HCT116 (cell line): ENCODE data around the gene PPM1M. TPM values are rescaled to one million over a fixed set of nuclear protein-coding genes. Genes with fewer than 3 reads are reported as not detected.

Source experiments
- ATAC-seq: fragments of 200-7000 bp; cut with Tn5 transposase; 2 replicates; pipeline ENCODE4 v1.9.1; 2020; ENCODE audit warnings: mild to moderate bottlenecking, moderate library complexity
- BruUV-seq: library from RNA; stranded (reverse); fragments of 400-500 nt; replicated peaks from 2 replicates; lab custom pipeline; 2021; lab: Mats Ljungman, UMichigan
- CTCF ChIA-PET: fragments of 300-600 bp; sonication (Branson Sonifier 250); formaldehyde crosslinking; loops from one replicate; lab custom pipeline; 2021; ENCODE audit warnings: antibody characterized with exemption; lab: Charles Lee
- POLR2A ChIA-PET: fragments of 300-600, 350-600 bp; sonication (Branson Sonifier 250); formaldehyde crosslinking; loops from one replicate; lab custom pipeline; 2021; ENCODE audit warnings: antibody characterized with exemption; lab: Charles Lee
- RAD21 ChIA-PET, 2 experiments: fragments of 300-600 bp; sonication (Branson Sonifier 250); formaldehyde crosslinking; loops; one replicate each; lab custom pipeline; 2023; ENCODE audit warnings: low total read pairs in 2 of 2; ENCODE audit not compliant: uncharacterized antibody in 2 of 2, unreplicated experiment in 2 of 2, low non-redundant PET in 1 of 2; lab: Charles Lee
- DNase-seq: peaks from one replicate; pipeline ENCODE4 v3.0.0-alpha.2; 2010; ENCODE audit warnings: low read depth, low spot score
- H2AFZ ChIP-seq: fragments of 200-600 bp; shearing (Covaris generic), sonication (generic); 2 replicates; pipeline ENCODE4 v1.6.1; 2017; ENCODE audit warnings: low read depth, mixed run types, mixed read lengths, antibody characterized with exemption, low read length; ENCODE audit not compliant: poor library complexity, severe bottlenecking
- H3K27ac ChIP-seq: 2 replicates; pipeline ENCODE4 v1.5.1; 2012; ENCODE audit warnings: low read depth, low read length
- H3K27me3 ChIP-seq: fragments of 200-600 bp; sonication (generic); 2 replicates; pipeline ENCODE4 v1.6.1; 2016; ENCODE audit warnings: mixed run types, low read length, mixed read lengths; ENCODE audit not compliant: insufficient read depth
- H3K36me3 ChIP-seq, 2 experiments: fragments of 200-500 bp in 1 of 2; fragments of 200-600 bp in 1 of 2; sonication (Bioruptor generic) in 1 of 2; sonication (generic) in 1 of 2; 2 replicates each; pipeline versions ENCODE4 v1.5.1 to v1.6.1; 2014 to 2016; ENCODE audit warnings: low read length in 2 of 2, inconsistent platforms in 1 of 2, mixed read lengths in 1 of 2, mixed run types in 1 of 2; ENCODE audit not compliant: insufficient read depth in 2 of 2, control insufficient read depth in 1 of 2
- H3K4me1 ChIP-seq, 2 experiments: fragments of 200-600 bp in 1 of 2; sonication (generic) in 1 of 2; 2 replicates each; pipeline versions ENCODE4 v1.5.1 to v1.6.1; 2012 to 2017; ENCODE audit warnings: low read length in 2 of 2, inconsistent platforms in 1 of 2, mild to moderate bottlenecking in 1 of 2, mixed read lengths in 1 of 2, mixed run types in 1 of 2, moderate library complexity in 1 of 2; ENCODE audit not compliant: insufficient read depth in 2 of 2, control insufficient read depth in 1 of 2
- H3K4me2 ChIP-seq: fragments of 200-600 bp; sonication (generic); 2 replicates; pipeline ENCODE4 v1.6.1; 2017; ENCODE audit warnings: mixed run types, low read length, mixed read lengths
- H3K4me3 ChIP-seq, 2 experiments: fragments of 200-600 bp in 1 of 2; sonication (generic) in 1 of 2; replicated peaks in 1 of 2; 2 replicates each; pipeline ENCODE4 v1.5.1; 2011 to 2016; ENCODE audit warnings: low read length in 2 of 2, control low read depth in 1 of 2, low read depth in 1 of 2, mild to moderate bottlenecking in 1 of 2, mixed read lengths in 1 of 2, mixed run types in 1 of 2
- H3K79me2 ChIP-seq: fragments of 200-600 bp; sonication (generic); 2 replicates; pipeline ENCODE4 v1.6.1; 2017; ENCODE audit warnings: mild to moderate bottlenecking, mixed run types, low read length, moderate library complexity, mixed read lengths; ENCODE audit not compliant: insufficient read depth
- H3K9ac ChIP-seq: fragments of 200-600 bp; sonication (generic); 2 replicates; pipeline ENCODE4 v1.6.1; 2016; ENCODE audit warnings: low read length, mixed read lengths
- H3K9me2 ChIP-seq: fragments of 200-600 bp; sonication (generic), shearing (Covaris generic); 2 replicates; pipeline ENCODE4 v1.6.1; 2017; ENCODE audit warnings: mixed run types, mild to moderate bottlenecking, moderate library complexity; ENCODE audit not compliant: insufficient read depth
- H3K9me3 ChIP-seq, 2 experiments: fragments of 200-500 bp in 1 of 2; fragments of 200-600 bp in 1 of 2; sonication (Bioruptor generic) in 1 of 2; sonication (generic) in 1 of 2; 2 replicates each; pipeline ENCODE4 v1.6.1; 2014 to 2017; ENCODE audit warnings: low read length in 2 of 2, mixed read lengths in 2 of 2, inconsistent platforms in 1 of 2, low read depth in 1 of 2, mild to moderate bottlenecking in 1 of 2, mixed run types in 1 of 2, moderate library complexity in 1 of 2; ENCODE audit not compliant: control insufficient read depth in 1 of 2, insufficient read depth in 1 of 2
- H4K20me1 ChIP-seq: fragments of 200-600 bp; sonication (generic), shearing (Covaris generic); 2 replicates; pipeline ENCODE4 v1.6.1; 2017; ENCODE audit warnings: mixed run types, mild to moderate bottlenecking, moderate library complexity; ENCODE audit not compliant: insufficient read depth
- EZH2phosphoT487 ChIP-seq: fragments of 200-600 bp; IDR thresholded peaks from 2 replicates; pipeline ENCODE4 v1.6.1; 2018; ENCODE audit warnings: antibody characterized with exemption, borderline replicate concordance
- REST ChIP-seq: IDR thresholded peaks from 2 replicates; pipeline ENCODE4 v1.6.1; 2012; ENCODE audit warnings: low read depth
- YY1 ChIP-seq: IDR thresholded peaks from 2 replicates; pipeline ENCODE4 v1.6.1; 2011; ENCODE audit warnings: low read length, low read depth, moderate library complexity, mild to moderate bottlenecking; ENCODE audit not compliant: insufficient replicate concordance; ENCODE audit errors: extremely low read depth
- intact Hi-C: fragments of 100-400 bp; cut with micrococcal nuclease; formaldehyde crosslinking; loops from 2 replicates; pipeline ENCODE4 v1.10.0; 2022
- total RNA-seq: library from RNA; stranded (reverse); gene quantifications from one replicate; pipeline ENCODE4 v1.2.1, GENCODE V29; 2021; ENCODE audit not compliant: unreplicated experiment
- TF ChIP-seq, protein P1 (sequence below), 3 experiments: fragments of 200-600 bp in 1 of 3; sonication (generic) in 1 of 3; IDR thresholded peaks in 2 of 3; conservative IDR thresholded peaks in 1 of 3; 2 replicates each; pipeline ENCODE4 v1.5.1; 2012 to 2017; ENCODE audit warnings: low read depth in 2 of 3, low read length in 2 of 3, antibody characterized with exemption in 1 of 3, borderline replicate concordance in 1 of 3, control low read depth in 1 of 3, mild to moderate bottlenecking in 1 of 3, mixed read lengths in 1 of 3, mixed run types in 1 of 3, moderate library complexity in 1 of 3; ENCODE audit not compliant: insufficient read depth in 1 of 3

The PPM1M gene
- total RNA-seq, 1 experiment from 2014 or later, result 16.6 TPM

DNA sequence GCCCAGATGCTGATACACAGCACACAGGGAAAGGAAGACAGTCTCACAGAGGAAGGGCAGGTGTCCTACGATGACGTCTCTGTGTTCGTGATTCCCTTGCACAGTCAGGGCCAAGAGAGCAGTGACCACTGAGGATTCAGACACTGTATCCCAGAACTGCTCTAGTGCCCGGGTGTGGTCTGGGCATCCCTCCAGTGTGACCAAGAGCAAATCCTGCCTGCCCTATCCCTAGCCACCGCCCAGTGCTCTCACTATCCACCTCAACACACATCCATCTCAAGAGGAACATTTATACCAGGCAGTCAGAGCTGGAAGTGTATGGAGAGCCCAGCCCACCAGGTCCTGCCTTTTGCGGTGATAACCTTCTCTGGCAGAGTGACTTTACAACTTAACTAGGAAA, 4.1 kb downstream of the PPM1M start:
- Histone ChIP-seq H3K27me3 (no peaks in the 10 kb centered on the region), H3K4me3 (no peak overlapping the region), H3K9ac (no peak overlapping the region), H3K4me2 (no peak overlapping the region), H2AFZ (no peak overlapping the region), H4K20me1 (no peaks in the 10 kb centered on the region), H3K36me3 (peaks cover 13 to 32% of the 10 kb centered on the region in 2 experiments; a peak in 3 of 4 replicates), H3K4me1 (peaks cover 8 to 20% of the 10 kb centered on the region in 2 experiments; a peak in 3 of 4 replicates), H3K27ac (no peak overlapping the region), H3K9me3 (no peaks in the 10 kb centered on the region), H3K79me2 (0 out of 2 replicates have a peak, but pooled peaks cover 2% of the 10 kb centered on the region), H3K9me2 (no peaks in the 10 kb centered on the region)
- DNase-seq, result no peak
- CTCF ChIA-PET, result no interaction called here
- no TSS peak for BruUV-seq
- no peak for ATAC-seq
- TF ChIP-seq REST, result no peak
- no peak for TF ChIP-seq EZH2phosphoT487
- TF ChIP-seq YY1, result no peak
- TF ChIP-seq, protein P1, sequence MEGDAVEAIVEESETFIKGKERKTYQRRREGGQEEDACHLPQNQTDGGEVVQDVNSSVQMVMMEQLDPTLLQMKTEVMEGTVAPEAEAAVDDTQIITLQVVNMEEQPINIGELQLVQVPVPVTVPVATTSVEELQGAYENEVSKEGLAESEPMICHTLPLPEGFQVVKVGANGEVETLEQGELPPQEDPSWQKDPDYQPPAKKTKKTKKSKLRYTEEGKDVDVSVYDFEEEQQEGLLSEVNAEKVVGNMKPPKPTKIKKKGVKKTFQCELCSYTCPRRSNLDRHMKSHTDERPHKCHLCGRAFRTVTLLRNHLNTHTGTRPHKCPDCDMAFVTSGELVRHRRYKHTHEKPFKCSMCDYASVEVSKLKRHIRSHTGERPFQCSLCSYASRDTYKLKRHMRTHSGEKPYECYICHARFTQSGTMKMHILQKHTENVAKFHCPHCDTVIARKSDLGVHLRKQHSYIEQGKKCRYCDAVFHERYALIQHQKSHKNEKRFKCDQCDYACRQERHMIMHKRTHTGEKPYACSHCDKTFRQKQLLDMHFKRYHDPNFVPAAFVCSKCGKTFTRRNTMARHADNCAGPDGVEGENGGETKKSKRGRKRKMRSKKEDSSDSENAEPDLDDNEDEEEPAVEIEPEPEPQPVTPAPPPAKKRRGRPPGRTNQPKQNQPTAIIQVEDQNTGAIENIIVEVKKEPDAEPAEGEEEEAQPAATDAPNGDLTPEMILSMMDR (IDR thresholded peaks at IDR 0.05 in 2 of 3, conservative IDR thresholded peaks at IDR 0.05 in 1 of 3; ENCODE audit: borderline replicate concordance in 1 of 3, insufficient read depth in 1 of 3, low read depth in 2 of 3, low read length in 2 of 3), result no peak
- RAD21 ChIA-PET, result no interaction called here
- intact Hi-C loops, result no loop called here
- POLR2A ChIA-PET, result interaction anchor here (0.6 kb wide), 1 partner anchor 86 kb away, joined by 3 read pairs; no protein-coding TSS in a partner anchor
